ENCODE data around the gene ADAM12.

Gene ADAM12

GRCh38 chr10:126117196-126117595 lies 271.1 kb downstream of the ADAM12 start:
- ChIA-PET POLR2A (no interaction called here), CTCF (interaction anchor here (1.9 kb wide), 1 partner anchor 16 kb away, joined by 5 read pairs; no protein-coding TSS in a partner anchor)

GRCh38 chr10:126115886-126116285 lies 272.4 kb downstream of the ADAM12 start:
- TF ChIP-seq CTCF (IDR thresholded peaks at IDR 0.05; ENCODE audit: control extremely low read depth, extremely low read depth, low read depth, missing control alignments), result no peak
- no peak for DNase-seq (ENCODE audit: extremely low spot score)
- ChIA-PET CTCF (no interaction called here), POLR2A (no interaction called here)

More at GRCh38 chr10:126117196-126117595, 271.1 kb downstream of the ADAM12 start:
- DNase-seq (ENCODE audit: extremely low spot score), result no peak
- TF ChIP-seq CTCF (IDR thresholded peaks at IDR 0.05; ENCODE audit: control extremely low read depth, extremely low read depth, low read depth, missing control alignments), result no peak

- no peak for DNase-seq (ENCODE audit: extremely low spot score)
- CTCF ChIA-PET, result no interaction called here
- POLR2A ChIA-PET, result no interaction called here
These were observed 273.3 kb downstream of the ADAM12 start for GRCh38 chr10:126114884-126115555.

GRCh38 chr10:126111516-126111915 lies 276.8 kb downstream of the ADAM12 start:
- CTCF ChIA-PET, result no interaction called here
- POLR2A ChIA-PET, result no interaction called here
- DNase-seq (ENCODE audit: extremely low spot score), result no peak
- no peak for TF ChIP-seq CTCF (IDR thresholded peaks at IDR 0.05; ENCODE audit: control extremely low read depth, extremely low read depth, low read depth, missing control alignments)

More at GRCh38 chr10:126114884-126115555, 273.3 kb downstream of the ADAM12 start:
- TF ChIP-seq CTCF (IDR thresholded peaks at IDR 0.05; ENCODE audit: control extremely low read depth, extremely low read depth, low read depth, missing control alignments), result no peak

GRCh38 chr10:126110489-126111180 lies 277.6 kb downstream of the ADAM12 start:
- no peak for TF ChIP-seq CTCF (IDR thresholded peaks at IDR 0.05; ENCODE audit: control extremely low read depth, extremely low read depth, low read depth, missing control alignments)
- CTCF ChIA-PET, result no interaction called here
- no peak for DNase-seq (ENCODE audit: extremely low spot score)
- POLR2A ChIA-PET, result no interaction called here

- POLR2A ChIA-PET, result no interaction called here
These were observed 278.4 kb downstream of the ADAM12 start for GRCh38 chr10:126109893-126110292.

More at GRCh38 chr10:126109893-126110292, 278.4 kb downstream of the ADAM12 start:
- TF ChIP-seq CTCF (IDR thresholded peaks at IDR 0.05; ENCODE audit: control extremely low read depth, extremely low read depth, low read depth, missing control alignments), result no peak
- DNase-seq (ENCODE audit: extremely low spot score), result no peak
- CTCF ChIA-PET, result no interaction called here
